Thoracic aorta (tissue), 2 donors: ENCODE data around the gene C1S. TPM values are rescaled to one million over a fixed set of nuclear protein-coding genes. Genes with fewer than 3 reads are reported as not detected.
"Not testable (repeated sequence)": the region's sequence is repeated elsewhere in the genome, so short reads cannot be mapped to it uniquely, and the experiment has no call there.

Experiments
- ATAC-seq: fragments of 150-250 bp; one replicate; pipeline ENCODE4 v1.8.0; 2017; ENCODE audit warnings: low read depth; ENCODE audit not compliant: insufficient number of reproducible peaks, low FRiP score
- DNase-seq: peaks from one replicate; pipeline ENCODE4 v3.0.0-alpha.2; 2020; ENCODE audit warnings: low spot score
- H3K27ac ChIP-seq, 2 donors: fragments of 200-600 bp; sonication (generic); 1 replicate in 1 of 2; 2 replicates in 1 of 2; pipeline ENCODE4 v1.5.1; 2016; ENCODE audit warnings: mild to moderate bottlenecking in 2 of 2, moderate library complexity in 2 of 2
- H3K27me3 ChIP-seq: fragments of 200-600 bp; sonication (generic); replicated peaks from 2 replicates; pipeline ENCODE4 v1.6.0; 2016; ENCODE audit warnings: mild to moderate bottlenecking; ENCODE audit not compliant: insufficient read depth
- H3K36me3 ChIP-seq: fragments of 200-600 bp; sonication (generic); one replicate; pipeline ENCODE4 v1.5.1; 2016
- H3K4me1 ChIP-seq, 2 donors: fragments of 200-600 bp; sonication (generic); 1 replicate in 1 of 2; 2 replicates in 1 of 2; pipeline versions ENCODE4 v1.5.1 to v1.6.0; 2016; ENCODE audit warnings: low read depth in 2 of 2, mild to moderate bottlenecking in 1 of 2; ENCODE audit not compliant: control insufficient read depth in 1 of 2
- H3K4me3 ChIP-seq: fragments of 200-600 bp; sonication (generic); 2 replicates; pipeline ENCODE4 v1.5.1; 2016; ENCODE audit warnings: mild to moderate bottlenecking
- H3K9me3 ChIP-seq: fragments of 200-600 bp; sonication (generic); 2 replicates; pipeline ENCODE4 v1.5.1; 2016
- CTCF ChIP-seq: fragments of 200-600 bp; sonication (generic); IDR thresholded peaks from one replicate; pipeline ENCODE4 v1.5.1; 2019; ENCODE audit warnings: antibody characterized with exemption
- total RNA-seq, 2 donors: library from RNA; depleted of rRNA; stranded (reverse); fragments of >200 nt; gene quantifications; one replicate each; pipeline versions ENCODE4 v1.1.0 to v1.2.3, GENCODE V29; 2016

The C1S gene
- total RNA-seq, 2 donors from 2014 or later: 456 to 715 TPM

GRCh38 chr12:7035463-7035862 lies 25.1 kb upstream of the C1S start:
- DNase-seq: no peak
- H3K4me1 ChIP-seq: no peaks in the 10 kb centered on the region
- no peaks in the 10 kb centered on the region for H3K36me3 ChIP-seq
- no peak for TF ChIP-seq CTCF
- H3K4me3 ChIP-seq: no peak overlapping the region
- H3K27ac ChIP-seq: no peak overlapping the region
- H3K9me3 ChIP-seq: no peaks in the 10 kb centered on the region
- no peak for ATAC-seq
- no peaks in the 10 kb centered on the region for H3K27me3 ChIP-seq

GRCh38 chr12:7037411-7037810 lies 23.1 kb upstream of the C1S start:
- H3K27ac ChIP-seq, H3K4me1 ChIP-seq, H3K36me3 ChIP-seq, H3K27me3 ChIP-seq, H3K4me3 ChIP-seq, H3K9me3 ChIP-seq, ATAC-seq, DNase-seq: not testable (repeated sequence)

GRCh38 chr12:7038591-7038990 lies 21.9 kb upstream of the C1S start:
- DNase-seq (no peak), ATAC-seq (no peak)
- Histone ChIP-seq H3K4me3 (no peak overlapping the region), H3K27ac (no peak overlapping the region), H3K27me3 (no peaks in the 10 kb centered on the region), H3K9me3 (no peaks in the 10 kb centered on the region), H3K36me3 (no peaks in the 10 kb centered on the region), H3K4me1 (no peaks in the 10 kb centered on the region)
- no peak for TF ChIP-seq CTCF

GRCh38 chr12:7039403-7039802 lies 21.1 kb upstream of the C1S start:
- Histone ChIP-seq H3K27ac (no peak overlapping the region), H3K36me3 (no peaks in the 10 kb centered on the region), H3K4me1 (no peaks in the 10 kb centered on the region), H3K27me3 (no peaks in the 10 kb centered on the region), H3K4me3 (no peak overlapping the region), H3K9me3 (no peaks in the 10 kb centered on the region)
- no peak for TF ChIP-seq CTCF
- DNase-seq: no peak
- no peak for ATAC-seq

- no peaks in the 10 kb centered on the region for H3K36me3 ChIP-seq
- DNase-seq (no peak), ATAC-seq (no peak)
- no peak overlapping the region for H3K27ac ChIP-seq
- peak; percentile 36 for TF ChIP-seq CTCF
- H3K9me3 ChIP-seq: no peaks in the 10 kb centered on the region
- no peaks in the 10 kb centered on the region for H3K4me1 ChIP-seq
- no peak overlapping the region for H3K4me3 ChIP-seq
- H3K27me3 ChIP-seq: no peaks in the 10 kb centered on the region
Measured at GRCh38 chr12:7042842-7043241, 17.7 kb upstream of the C1S start.

GRCh38 chr12:7045913-7046312 lies 14.6 kb upstream of the C1S start:
- Histone ChIP-seq H3K27me3 (no peaks in the 10 kb centered on the region), H3K4me1 (no peaks in the 10 kb centered on the region), H3K4me3 (no peak overlapping the region), H3K9me3 (no peaks in the 10 kb centered on the region), H3K36me3 (no peaks in the 10 kb centered on the region), H3K27ac (no peak overlapping the region)
- DNase-seq (no peak), ATAC-seq (no peak)
- TF ChIP-seq CTCF: no peak
